ENCODE data around the gene CDC45.

DNA sequence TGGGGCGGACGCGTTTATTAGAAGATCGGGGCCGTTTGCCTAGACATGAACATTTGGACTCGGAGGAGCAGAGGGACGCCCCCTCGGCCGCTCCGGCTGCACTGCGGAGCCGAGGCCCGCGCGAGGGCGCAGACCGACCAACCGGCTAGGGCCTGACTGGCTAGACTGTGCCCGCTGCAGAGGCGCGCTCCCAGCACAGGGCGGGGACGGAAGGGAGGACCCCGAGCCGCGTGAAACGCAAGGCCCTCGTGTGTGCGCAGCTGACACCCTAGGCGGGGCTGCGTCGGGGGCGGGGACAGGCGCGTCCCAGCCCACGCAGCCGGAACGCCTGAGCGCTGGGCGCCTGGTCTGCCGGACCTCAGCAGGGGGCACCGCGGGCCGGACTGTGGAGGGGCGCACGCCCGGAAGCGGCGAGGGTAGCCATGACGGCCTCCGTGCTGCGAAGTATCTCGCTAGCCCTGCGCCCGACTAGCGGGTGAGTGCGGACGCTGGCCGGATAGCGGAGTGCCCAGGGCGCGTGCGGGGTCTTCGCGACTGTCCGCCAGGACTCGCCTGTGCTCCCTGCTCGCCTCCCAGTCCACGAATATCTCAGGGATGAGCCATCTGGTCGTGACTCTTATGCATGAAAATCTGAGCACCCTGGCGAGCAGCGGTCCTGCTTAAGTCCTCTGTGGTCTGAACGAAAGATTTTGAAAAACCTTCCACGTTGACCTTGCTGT, 47.4 kb upstream of the CDC45 start, which contains the start of gene MRPL40:
- TF ChIP-seq POLR2A (IDR thresholded peaks at IDR 0.05): peak; percentile 45 to 85
- TF ChIP-seq, protein P1, sequence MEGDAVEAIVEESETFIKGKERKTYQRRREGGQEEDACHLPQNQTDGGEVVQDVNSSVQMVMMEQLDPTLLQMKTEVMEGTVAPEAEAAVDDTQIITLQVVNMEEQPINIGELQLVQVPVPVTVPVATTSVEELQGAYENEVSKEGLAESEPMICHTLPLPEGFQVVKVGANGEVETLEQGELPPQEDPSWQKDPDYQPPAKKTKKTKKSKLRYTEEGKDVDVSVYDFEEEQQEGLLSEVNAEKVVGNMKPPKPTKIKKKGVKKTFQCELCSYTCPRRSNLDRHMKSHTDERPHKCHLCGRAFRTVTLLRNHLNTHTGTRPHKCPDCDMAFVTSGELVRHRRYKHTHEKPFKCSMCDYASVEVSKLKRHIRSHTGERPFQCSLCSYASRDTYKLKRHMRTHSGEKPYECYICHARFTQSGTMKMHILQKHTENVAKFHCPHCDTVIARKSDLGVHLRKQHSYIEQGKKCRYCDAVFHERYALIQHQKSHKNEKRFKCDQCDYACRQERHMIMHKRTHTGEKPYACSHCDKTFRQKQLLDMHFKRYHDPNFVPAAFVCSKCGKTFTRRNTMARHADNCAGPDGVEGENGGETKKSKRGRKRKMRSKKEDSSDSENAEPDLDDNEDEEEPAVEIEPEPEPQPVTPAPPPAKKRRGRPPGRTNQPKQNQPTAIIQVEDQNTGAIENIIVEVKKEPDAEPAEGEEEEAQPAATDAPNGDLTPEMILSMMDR (IDR thresholded peaks at IDR 0.05): peak in 2 of 4 experiments; percentile 41 to 44
